HepG2 (cell line): ENCODE data around the gene SLC6A8. TPM values are rescaled to one million over a fixed set of nuclear protein-coding genes. Genes with fewer than 3 reads are reported as not detected.

Experiments
- BRCA1 ChIP-seq: sonication (generic); formaldehyde crosslinking; IDR thresholded peaks from 2 replicates; pipeline ENCODE4 v1.4.0; 2020; ENCODE audit warnings: missing genetic modification reagents
- FLYWCH1 ChIP-seq: sonication (generic); formaldehyde crosslinking; IDR thresholded peaks from 2 replicates; pipeline ENCODE4 v1.8.1; 2023; ENCODE audit warnings: mild to moderate bottlenecking, missing genetic modification reagents
- HMG20B ChIP-seq: conservative IDR thresholded peaks from 2 replicates; pipeline ENCODE4 v1.6.1; 2016; ENCODE audit warnings: missing genetic modification reagents, missing compliant biosample characterization
- SMAD3 ChIP-seq: sonication (generic); formaldehyde crosslinking; IDR thresholded peaks from 2 replicates; pipeline ENCODE4 v1.4.0; 2020; ENCODE audit warnings: missing genetic modification reagents
- YY1 ChIP-seq: IDR thresholded peaks from 2 replicates; pipeline ENCODE4 v1.6.1; 2011; ENCODE audit warnings: low read length, low read depth, moderate library complexity, mild to moderate bottlenecking; ENCODE audit not compliant: insufficient read depth, insufficient replicate concordance
- ZFP36 ChIP-seq: fragments of 150-350 bp; IDR thresholded peaks from 2 replicates; pipeline ENCODE4 v1.6.1; 2018; ENCODE audit warnings: borderline replicate concordance, low read length, low read depth; ENCODE audit not compliant: partially characterized antibody
- ZNF607 ChIP-seq: sonication (generic); formaldehyde crosslinking; IDR thresholded peaks from 2 replicates; pipeline ENCODE4 v1.5.1; 2020; ENCODE audit warnings: missing genetic modification reagents, mild to moderate bottlenecking, borderline replicate concordance
- ZNF772 ChIP-seq: sonication (generic); formaldehyde crosslinking; IDR thresholded peaks from 2 replicates; pipeline ENCODE4 v1.5.0; 2020; ENCODE audit warnings: mild to moderate bottlenecking, missing genetic modification reagents
- ZNF839 ChIP-seq: sonication (generic); formaldehyde crosslinking; IDR thresholded peaks from 2 replicates; pipeline ENCODE4 v1.4.0; 2020; ENCODE audit warnings: missing genetic modification reagents, mild to moderate bottlenecking, borderline replicate concordance
- ZSCAN12 ChIP-seq: sonication (generic); formaldehyde crosslinking; IDR thresholded peaks from 2 replicates; pipeline ENCODE4 v1.9.0; 2021; ENCODE audit warnings: mild to moderate bottlenecking, missing genetic modification reagents
- ZSCAN9 ChIP-seq: IDR thresholded peaks from 2 replicates; pipeline ENCODE4 v1.6.1; 2016; ENCODE audit warnings: borderline replicate concordance
- polyA plus RNA-seq, 8 experiments: library from polyadenylated mRNA; depleted of rRNA in 3 of 8; stranded (reverse) in 7 of 8; unstranded in 1 of 8; fragments of >200 nt; fragmentation: Illumina TruSeq in 4 of 8; extraction: Trizol in 4 of 8; gene quantifications; 2 replicates each; pipeline versions ENCODE4 v1.2.1 to v1.2.3, GENCODE V29; 2011 to 2016; ENCODE audit warnings: low read depth in 4 of 8, missing spikeins in 1 of 8, mixed read lengths in 1 of 8; ENCODE audit not compliant: insufficient read depth in 1 of 8
- total RNA-seq, 5 experiments: library from RNA; depleted of rRNA; stranded (reverse); fragments of >200 nt; fragmentation: Illumina TruSeq; extraction: Trizol; gene quantifications; 2 replicates each; pipeline ENCODE4 v1.2.3, GENCODE V29; 2016; ENCODE audit warnings: low read depth in 1 of 5
- TF ChIP-seq, protein P1 (sequence below), 2 experiments: sonication (generic) in 1 of 2; formaldehyde crosslinking in 1 of 2; IDR thresholded peaks; 2 replicates each; pipeline versions ENCODE4 v1.6.1 to v1.9.0; 2014 to 2022; ENCODE audit warnings: antibody characterized with exemption in 1 of 2, borderline replicate concordance in 1 of 2, inconsistent platforms in 1 of 2, low read depth in 1 of 2, missing genetic modification reagents in 1 of 2
- TF ChIP-seq, protein P2 (sequence below): sonication (generic); formaldehyde crosslinking; IDR thresholded peaks from 2 replicates; pipeline ENCODE4 v1.4.0; 2020; ENCODE audit warnings: mild to moderate bottlenecking, low read depth, missing genetic modification reagents
- TF ChIP-seq, protein P3 (sequence below): sonication (generic); formaldehyde crosslinking; IDR thresholded peaks from 2 replicates; pipeline ENCODE4 v1.4.0; 2020; ENCODE audit warnings: missing genetic modification reagents
- TF ChIP-seq, protein P4 (sequence below): sonication (generic); formaldehyde crosslinking; IDR thresholded peaks from 2 replicates; pipeline ENCODE4 v1.5.1; 2020; ENCODE audit warnings: missing genetic modification reagents, mild to moderate bottlenecking, borderline replicate concordance

Gene SLC6A8
- total and polyA plus RNA-seq, 2 of the 13 experiments (the other 11 are each of a cell fraction or from before 2014, with no cell fraction given) = 13.9 to 176 TPM

DNA sequence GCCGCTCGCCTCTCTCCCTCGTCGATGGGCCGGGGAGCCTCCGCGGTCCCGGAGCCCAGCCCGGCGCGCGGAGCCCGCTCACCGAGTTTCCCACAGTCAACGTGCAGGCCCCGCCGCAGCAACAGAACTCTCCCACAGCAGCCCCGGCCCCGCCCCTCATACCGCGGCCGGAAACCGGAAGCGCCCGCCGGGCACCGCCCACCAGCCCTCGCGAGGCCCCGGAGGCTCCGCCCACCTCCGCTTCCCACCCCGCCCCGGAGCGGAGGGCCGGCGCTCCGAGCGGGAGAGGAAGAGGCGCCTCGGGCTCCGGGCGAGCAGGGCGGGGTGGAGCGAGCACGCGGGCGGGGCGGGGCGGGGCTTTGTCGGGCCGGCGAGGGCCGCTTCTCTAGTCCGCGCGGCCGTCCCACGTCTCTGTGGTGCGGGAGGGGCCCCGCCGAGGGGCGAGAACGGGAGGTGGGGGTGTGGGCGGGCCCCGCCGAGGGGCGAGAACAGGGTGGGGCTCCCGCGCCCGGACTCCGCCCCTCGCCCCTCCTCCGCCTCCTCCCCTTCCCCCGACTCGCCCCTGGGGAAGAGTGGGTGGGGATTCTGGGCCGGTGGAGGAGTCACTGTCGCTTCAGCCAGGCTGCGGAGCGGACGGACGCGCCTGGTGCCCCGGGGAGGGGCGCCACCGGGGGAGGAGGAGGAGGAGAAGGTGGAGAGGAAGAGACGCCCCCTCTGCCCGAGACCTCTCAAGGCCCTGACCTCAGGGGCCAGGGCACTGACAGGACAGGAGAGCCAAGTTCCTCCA, 36.7 kb downstream of the SLC6A8 start, which contains the start of the genes ABCD1 and BCAP31 (continued):
- TF ChIP-seq, protein P1, sequence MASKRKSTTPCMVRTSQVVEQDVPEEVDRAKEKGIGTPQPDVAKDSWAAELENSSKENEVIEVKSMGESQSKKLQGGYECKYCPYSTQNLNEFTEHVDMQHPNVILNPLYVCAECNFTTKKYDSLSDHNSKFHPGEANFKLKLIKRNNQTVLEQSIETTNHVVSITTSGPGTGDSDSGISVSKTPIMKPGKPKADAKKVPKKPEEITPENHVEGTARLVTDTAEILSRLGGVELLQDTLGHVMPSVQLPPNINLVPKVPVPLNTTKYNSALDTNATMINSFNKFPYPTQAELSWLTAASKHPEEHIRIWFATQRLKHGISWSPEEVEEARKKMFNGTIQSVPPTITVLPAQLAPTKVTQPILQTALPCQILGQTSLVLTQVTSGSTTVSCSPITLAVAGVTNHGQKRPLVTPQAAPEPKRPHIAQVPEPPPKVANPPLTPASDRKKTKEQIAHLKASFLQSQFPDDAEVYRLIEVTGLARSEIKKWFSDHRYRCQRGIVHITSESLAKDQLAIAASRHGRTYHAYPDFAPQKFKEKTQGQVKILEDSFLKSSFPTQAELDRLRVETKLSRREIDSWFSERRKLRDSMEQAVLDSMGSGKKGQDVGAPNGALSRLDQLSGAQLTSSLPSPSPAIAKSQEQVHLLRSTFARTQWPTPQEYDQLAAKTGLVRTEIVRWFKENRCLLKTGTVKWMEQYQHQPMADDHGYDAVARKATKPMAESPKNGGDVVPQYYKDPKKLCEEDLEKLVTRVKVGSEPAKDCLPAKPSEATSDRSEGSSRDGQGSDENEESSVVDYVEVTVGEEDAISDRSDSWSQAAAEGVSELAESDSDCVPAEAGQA (IDR thresholded peaks at IDR 0.05; ENCODE audit: low read depth) = no peak
- TF ChIP-seq, protein P1 (CRISPR knock-in tag; IDR thresholded peaks at IDR 0.05; ENCODE audit: borderline replicate concordance) = no peak
- TF ChIP-seq HMG20B (CRISPR knock-in tag) (no peak), SMAD3 (no peak), ZNF839 (CRISPR knock-in tag) (no peak), FLYWCH1 (CRISPR knock-in tag) (no peak), ZSCAN12 (CRISPR knock-in tag) (no peak), YY1 (no peak), ZFP36 (no peak), BRCA1 (no peak), ZSCAN9 (no peak), ZNF607 (CRISPR knock-in tag) (no peak), ZNF772 (CRISPR knock-in tag) (no peak)
- TF ChIP-seq, protein P2, sequence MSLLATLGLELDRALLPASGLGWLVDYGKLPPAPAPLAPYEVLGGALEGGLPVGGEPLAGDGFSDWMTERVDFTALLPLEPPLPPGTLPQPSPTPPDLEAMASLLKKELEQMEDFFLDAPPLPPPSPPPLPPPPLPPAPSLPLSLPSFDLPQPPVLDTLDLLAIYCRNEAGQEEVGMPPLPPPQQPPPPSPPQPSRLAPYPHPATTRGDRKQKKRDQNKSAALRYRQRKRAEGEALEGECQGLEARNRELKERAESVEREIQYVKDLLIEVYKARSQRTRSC (CRISPR knock-in tag) = no peak
- TF ChIP-seq, protein P3, sequence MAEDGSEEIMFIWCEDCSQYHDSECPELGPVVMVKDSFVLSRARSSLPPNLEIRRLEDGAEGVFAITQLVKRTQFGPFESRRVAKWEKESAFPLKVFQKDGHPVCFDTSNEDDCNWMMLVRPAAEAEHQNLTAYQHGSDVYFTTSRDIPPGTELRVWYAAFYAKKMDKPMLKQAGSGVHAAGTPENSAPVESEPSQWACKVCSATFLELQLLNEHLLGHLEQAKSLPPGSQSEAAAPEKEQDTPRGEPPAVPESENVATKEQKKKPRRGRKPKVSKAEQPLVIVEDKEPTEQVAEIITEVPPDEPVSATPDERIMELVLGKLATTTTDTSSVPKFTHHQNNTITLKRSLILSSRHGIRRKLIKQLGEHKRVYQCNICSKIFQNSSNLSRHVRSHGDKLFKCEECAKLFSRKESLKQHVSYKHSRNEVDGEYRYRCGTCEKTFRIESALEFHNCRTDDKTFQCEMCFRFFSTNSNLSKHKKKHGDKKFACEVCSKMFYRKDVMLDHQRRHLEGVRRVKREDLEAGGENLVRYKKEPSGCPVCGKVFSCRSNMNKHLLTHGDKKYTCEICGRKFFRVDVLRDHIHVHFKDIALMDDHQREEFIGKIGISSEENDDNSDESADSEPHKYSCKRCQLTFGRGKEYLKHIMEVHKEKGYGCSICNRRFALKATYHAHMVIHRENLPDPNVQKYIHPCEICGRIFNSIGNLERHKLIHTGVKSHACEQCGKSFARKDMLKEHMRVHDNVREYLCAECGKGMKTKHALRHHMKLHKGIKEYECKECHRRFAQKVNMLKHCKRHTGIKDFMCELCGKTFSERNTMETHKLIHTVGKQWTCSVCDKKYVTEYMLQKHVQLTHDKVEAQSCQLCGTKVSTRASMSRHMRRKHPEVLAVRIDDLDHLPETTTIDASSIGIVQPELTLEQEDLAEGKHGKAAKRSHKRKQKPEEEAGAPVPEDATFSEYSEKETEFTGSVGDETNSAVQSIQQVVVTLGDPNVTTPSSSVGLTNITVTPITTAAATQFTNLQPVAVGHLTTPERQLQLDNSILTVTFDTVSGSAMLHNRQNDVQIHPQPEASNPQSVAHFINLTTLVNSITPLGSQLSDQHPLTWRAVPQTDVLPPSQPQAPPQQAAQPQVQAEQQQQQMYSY (CRISPR knock-in tag) = no peak
- TF ChIP-seq, protein P4, sequence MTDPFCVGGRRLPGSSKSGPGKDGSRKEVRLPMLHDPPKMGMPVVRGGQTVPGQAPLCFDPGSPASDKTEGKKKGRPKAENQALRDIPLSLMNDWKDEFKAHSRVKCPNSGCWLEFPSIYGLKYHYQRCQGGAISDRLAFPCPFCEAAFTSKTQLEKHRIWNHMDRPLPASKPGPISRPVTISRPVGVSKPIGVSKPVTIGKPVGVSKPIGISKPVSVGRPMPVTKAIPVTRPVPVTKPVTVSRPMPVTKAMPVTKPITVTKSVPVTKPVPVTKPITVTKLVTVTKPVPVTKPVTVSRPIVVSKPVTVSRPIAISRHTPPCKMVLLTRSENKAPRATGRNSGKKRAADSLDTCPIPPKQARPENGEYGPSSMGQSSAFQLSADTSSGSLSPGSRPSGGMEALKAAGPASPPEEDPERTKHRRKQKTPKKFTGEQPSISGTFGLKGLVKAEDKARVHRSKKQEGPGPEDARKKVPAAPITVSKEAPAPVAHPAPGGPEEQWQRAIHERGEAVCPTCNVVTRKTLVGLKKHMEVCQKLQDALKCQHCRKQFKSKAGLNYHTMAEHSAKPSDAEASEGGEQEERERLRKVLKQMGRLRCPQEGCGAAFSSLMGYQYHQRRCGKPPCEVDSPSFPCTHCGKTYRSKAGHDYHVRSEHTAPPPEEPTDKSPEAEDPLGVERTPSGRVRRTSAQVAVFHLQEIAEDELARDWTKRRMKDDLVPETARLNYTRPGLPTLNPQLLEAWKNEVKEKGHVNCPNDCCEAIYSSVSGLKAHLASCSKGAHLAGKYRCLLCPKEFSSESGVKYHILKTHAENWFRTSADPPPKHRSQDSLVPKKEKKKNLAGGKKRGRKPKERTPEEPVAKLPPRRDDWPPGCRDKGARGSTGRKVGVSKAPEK = no peak
